ENCODE results near the gene MYH6. TPM values are rescaled to one million over a fixed set of nuclear protein-coding genes. Genes with fewer than 3 reads are reported as not detected.
"Not testable (repeated sequence)": the region's sequence is repeated elsewhere in the genome, so short reads cannot be mapped to it uniquely, and the experiment has no call there.

MYH6 gene
- under 1 TPM; 0.12 to 0.39 TPM for total RNA-seq
- 0.44 TPM for polyA plus RNA-seq (ENCODE audit: insufficient read depth, low read depth, low replicate concordance)
- long read RNA-seq, donor 1: 0 reads
- long read RNA-seq, donor 2: 0 reads

DNA sequence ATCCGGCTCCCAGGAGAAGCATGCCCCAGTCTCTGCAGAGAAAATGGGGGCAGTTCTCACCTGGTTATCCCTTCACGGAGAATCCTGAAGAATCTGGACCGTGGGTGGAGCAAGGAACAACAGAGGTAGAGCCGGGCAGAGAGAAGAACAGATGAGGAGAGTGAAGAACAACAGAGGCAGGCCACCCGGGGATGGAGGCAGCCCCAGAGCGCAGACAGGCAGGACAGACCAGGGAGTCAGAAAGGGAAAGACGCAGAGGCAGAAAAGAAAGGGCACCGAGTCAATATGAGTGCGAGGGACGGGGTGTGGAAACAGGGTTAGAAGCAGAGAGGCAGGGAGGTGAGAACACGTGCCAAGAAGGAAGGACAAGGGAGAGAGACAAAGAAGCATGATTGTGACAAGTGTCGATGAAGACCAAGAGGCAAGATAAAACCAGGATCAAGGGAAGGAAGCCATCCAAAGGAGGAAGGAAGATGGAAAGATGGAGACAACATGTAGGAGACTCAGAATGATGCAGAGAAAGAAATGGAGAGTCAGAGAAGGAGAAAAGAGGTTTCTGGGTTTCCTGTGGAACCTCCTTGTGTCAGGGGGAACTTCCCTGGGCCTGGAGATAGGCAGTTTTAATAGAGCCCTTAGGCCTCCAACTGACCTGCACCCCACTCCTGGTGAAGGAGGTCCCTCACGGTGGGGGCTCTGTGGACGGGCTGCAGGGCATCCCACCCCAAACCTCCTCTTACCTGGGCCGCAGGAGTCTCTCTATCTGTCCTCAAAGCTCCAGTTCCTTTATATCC is at the start of gene MYH6:
TSS of gene MYH6 (minus strand) at position 758 of the 791 bp plus-strand sequence. CDS start 1,050 bp downstream, outside the sequence.
- H3K4me1 ChIP-seq: no peaks in the 10 kb centered on the region
- intact Hi-C loops (cut with DNase I; ENCODE audit: low total_unique reads): no loop called here
- H3K27me3 ChIP-seq: no peaks in the 10 kb centered on the region
- H3K27ac ChIP-seq: no peak within 1 kb of the TSS
- H3K4me3 ChIP-seq: no peak within 1 kb of the TSS
- no peaks in the 10 kb centered on the region for H3K36me3 ChIP-seq (ENCODE audit: low read depth, missing control alignments)
- TF ChIP-seq, protein P1, sequence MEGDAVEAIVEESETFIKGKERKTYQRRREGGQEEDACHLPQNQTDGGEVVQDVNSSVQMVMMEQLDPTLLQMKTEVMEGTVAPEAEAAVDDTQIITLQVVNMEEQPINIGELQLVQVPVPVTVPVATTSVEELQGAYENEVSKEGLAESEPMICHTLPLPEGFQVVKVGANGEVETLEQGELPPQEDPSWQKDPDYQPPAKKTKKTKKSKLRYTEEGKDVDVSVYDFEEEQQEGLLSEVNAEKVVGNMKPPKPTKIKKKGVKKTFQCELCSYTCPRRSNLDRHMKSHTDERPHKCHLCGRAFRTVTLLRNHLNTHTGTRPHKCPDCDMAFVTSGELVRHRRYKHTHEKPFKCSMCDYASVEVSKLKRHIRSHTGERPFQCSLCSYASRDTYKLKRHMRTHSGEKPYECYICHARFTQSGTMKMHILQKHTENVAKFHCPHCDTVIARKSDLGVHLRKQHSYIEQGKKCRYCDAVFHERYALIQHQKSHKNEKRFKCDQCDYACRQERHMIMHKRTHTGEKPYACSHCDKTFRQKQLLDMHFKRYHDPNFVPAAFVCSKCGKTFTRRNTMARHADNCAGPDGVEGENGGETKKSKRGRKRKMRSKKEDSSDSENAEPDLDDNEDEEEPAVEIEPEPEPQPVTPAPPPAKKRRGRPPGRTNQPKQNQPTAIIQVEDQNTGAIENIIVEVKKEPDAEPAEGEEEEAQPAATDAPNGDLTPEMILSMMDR (IDR thresholded peaks at IDR 0.05): no peak
- no peak for TF ChIP-seq POLR2A (IDR thresholded peaks at IDR 0.05)
- WGBS, 2 donors: 84 to 89% methylated on average over 15 of the region's 15 CpGs
- DNase-seq: no peak
- no peaks in the 10 kb centered on the region for H3K9me3 ChIP-seq

DNA sequence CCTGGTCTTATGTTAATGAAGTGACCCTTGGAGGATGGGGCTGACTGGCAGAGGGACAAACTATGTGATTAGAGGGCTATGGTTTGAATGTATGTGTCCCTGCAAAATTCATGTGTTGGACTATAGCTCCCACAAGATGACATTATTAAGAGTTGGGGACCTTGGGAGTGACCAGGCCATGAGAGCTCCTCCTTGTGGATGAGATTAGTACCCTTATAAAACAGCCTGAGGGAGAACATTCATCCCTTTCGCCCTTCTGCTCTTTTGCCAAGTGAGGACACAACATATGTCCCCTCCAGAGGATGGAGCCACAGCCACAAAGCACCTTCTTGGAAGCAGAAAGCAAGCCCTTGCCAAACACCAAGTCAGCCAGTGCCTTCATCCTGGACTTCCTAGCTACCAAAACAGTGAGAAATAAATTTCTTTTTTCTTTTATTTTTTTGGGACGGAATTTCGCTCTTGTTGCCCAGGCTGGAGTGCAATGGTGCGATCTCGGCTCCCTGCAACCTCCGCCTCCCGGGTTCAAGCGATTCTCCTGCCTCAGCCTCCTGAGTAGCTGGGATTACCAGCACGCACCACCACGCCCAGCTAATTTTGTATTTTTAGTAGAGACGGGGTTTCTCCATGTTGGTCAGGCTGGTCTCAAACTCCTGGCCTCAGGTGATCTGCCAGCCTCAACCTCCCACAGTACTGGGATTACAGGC is 49.0 kb upstream of the MYH6 start:
- H3K27ac ChIP-seq; H3K36me3 ChIP-seq (ENCODE audit: low read depth, missing control alignments); H3K4me3 ChIP-seq; intact Hi-C loops (cut with DNase I; ENCODE audit: low total_unique reads); H3K9me3 ChIP-seq; H3K4me1 ChIP-seq; DNase-seq; H3K27me3 ChIP-seq: not testable (repeated sequence)
- WGBS, 2 donors: 94 to 95% methylated on average over 11 of the region's 11 CpGs

DNA sequence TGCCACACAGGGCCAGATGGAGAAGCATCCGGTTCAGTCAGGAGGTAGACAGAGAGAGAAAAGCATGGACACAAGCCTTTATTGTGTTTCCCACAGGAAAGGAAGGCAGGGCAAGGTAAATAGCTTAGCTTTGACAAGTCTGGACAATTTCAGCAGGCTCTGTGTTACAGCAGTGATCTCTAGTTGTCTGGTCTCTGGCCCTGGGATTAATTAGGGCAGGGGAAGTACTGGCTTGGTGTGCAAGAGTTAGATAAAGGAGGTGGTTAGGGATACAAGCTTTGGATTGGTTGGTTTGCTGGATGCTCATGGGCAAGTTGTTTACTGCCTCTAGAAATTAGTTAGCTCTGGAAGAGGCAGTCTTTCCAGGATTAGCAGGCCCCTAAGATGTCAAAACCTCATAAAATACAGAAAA is 46.4 kb upstream of the MYH6 start:
- intact Hi-C loops (cut with DNase I; ENCODE audit: low total_unique reads): no loop called here
- 38 to 52% methylated on average over 1 of the region's 1 CpG for WGBS, 2 donors
- TF ChIP-seq, protein P1 (IDR thresholded peaks at IDR 0.05): no peak
- no peak for TF ChIP-seq POLR2A (IDR thresholded peaks at IDR 0.05)
- no peak for DNase-seq
- Histone ChIP-seq H3K4me1 (no peaks in the 10 kb centered on the region), H3K27ac (no peak overlapping the region), H3K4me3 (no peak overlapping the region), H3K27me3 (no peaks in the 10 kb centered on the region), H3K9me3 (no peaks in the 10 kb centered on the region), H3K36me3 (ENCODE audit: low read depth, missing control alignments) (no peaks in the 10 kb centered on the region)

DNA sequence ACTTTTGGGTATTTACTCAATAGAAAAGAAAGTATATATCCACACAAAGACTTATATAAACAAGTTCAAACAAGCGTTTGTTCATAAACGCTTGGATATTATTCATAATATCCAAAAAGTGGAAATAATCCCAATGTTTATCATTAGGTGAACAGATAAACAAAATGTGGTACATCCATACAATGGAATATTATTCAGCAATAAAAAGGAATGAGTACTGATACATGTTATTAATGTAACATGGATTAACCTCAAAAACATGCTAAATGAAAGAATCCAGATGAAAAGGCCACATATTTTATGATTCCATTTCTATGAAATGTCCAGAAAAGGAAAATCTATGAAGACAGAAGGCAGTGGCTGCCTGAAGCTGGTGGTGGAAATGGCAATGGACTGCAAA is 44.2 kb upstream of the MYH6 start:
- Histone ChIP-seq H3K27ac (no peak overlapping the region), H3K36me3 (ENCODE audit: low read depth, missing control alignments) (no peaks in the 10 kb centered on the region), H3K4me1 (no peaks in the 10 kb centered on the region), H3K9me3 (no peaks in the 10 kb centered on the region), H3K4me3 (no peak overlapping the region), H3K27me3 (no peaks in the 10 kb centered on the region)
- TF ChIP-seq POLR2A (IDR thresholded peaks at IDR 0.05): no peak
- TF ChIP-seq, protein P1 (IDR thresholded peaks at IDR 0.05): no peak
- intact Hi-C loops (cut with DNase I; ENCODE audit: low total_unique reads): no loop called here
- 84 to 90% methylated on average over 2 of the region's 2 CpGs for WGBS, 2 donors
- no peak for DNase-seq

DNA sequence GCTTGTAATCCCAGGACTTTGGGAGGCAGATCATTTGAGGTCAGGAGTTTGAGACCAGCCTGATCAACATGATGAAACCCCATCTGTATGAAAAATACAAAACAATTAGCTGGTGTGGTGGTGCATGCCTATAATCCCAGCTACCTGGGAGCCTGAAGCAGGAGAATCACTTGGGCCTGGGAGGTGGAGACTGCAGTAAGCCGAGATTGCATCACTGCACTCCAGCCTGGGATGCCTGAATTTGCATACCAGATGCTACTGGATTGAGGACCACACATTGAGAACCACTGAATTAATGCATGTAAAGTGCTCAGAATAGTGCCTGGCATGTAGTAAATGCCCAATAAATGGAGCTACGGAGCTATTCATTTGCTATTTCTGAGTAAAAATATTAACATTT is 42.3 kb upstream of the MYH6 start:
- no peaks in the 10 kb centered on the region for H3K9me3 ChIP-seq
- H3K27me3 ChIP-seq: no peaks in the 10 kb centered on the region
- intact Hi-C loops (cut with DNase I; ENCODE audit: low total_unique reads): no loop called here
- H3K4me3 ChIP-seq: no peak overlapping the region
- DNase-seq: no peak
- H3K4me1 ChIP-seq: no peaks in the 10 kb centered on the region
- TF ChIP-seq, protein P1 (IDR thresholded peaks at IDR 0.05): no peak
- TF ChIP-seq POLR2A (IDR thresholded peaks at IDR 0.05): no peak
- WGBS, 2 donors: 85 to 93% methylated on average over 2 of the region's 2 CpGs
- H3K36me3 ChIP-seq (ENCODE audit: low read depth, missing control alignments): no peaks in the 10 kb centered on the region
- H3K27ac ChIP-seq: no peak overlapping the region
